Suppressor macrophage treated with lipopolysaccharide for 4 hours (primary cell): ENCODE results near the gene MXRA5.
"Not testable (repeated sequence)": the region's sequence is repeated elsewhere in the genome, so short reads cannot be mapped to it uniquely, and the experiment has no call there.

Source experiments
- DNase-seq: peaks from one replicate; pipeline ENCODE4 v3.0.0-alpha.2; 2020

MXRA5 gene

GRCh38 chrX:3320471-3321046 is 25.9 kb downstream of the MXRA5 start:
- no peak for DNase-seq

GRCh38 chrX:3317191-3317718 is 29.2 kb downstream of the MXRA5 start:
- DNase-seq, result no peak

GRCh38 chrX:3312109-3312508 is 34.3 kb downstream of the MXRA5 start:
- DNase-seq, result no peak

- DNase-seq, result no peak
These were observed 38.6 kb downstream of the MXRA5 start for GRCh38 chrX:3307881-3308280.

- DNase-seq, result no peak
These were observed 46.8 kb downstream of the MXRA5 start for GRCh38 chrX:3299636-3300035.

- DNase-seq, result no peak
These were observed 50.7 kb downstream of the MXRA5 start for GRCh38 chrX:3295731-3296130.

GRCh38 chrX:3293251-3293650 is 53.2 kb downstream of the MXRA5 start:
- no peak for DNase-seq

- no peak for DNase-seq
These were observed 55.9 kb downstream of the MXRA5 start for GRCh38 chrX:3290561-3290960.

- DNase-seq, result no peak
These were observed 60.1 kb downstream of the MXRA5 start for GRCh38 chrX:3286196-3286945.

- no peak for DNase-seq
These were observed 65.7 kb downstream of the MXRA5 start for GRCh38 chrX:3280706-3281105.

GRCh38 chrX:3273668-3274067 is 72.8 kb downstream of the MXRA5 start:
- DNase-seq, result not testable (repeated sequence)

GRCh38 chrX:3271834-3272186 is 74.6 kb downstream of the MXRA5 start:
- DNase-seq, result no peak

GRCh38 chrX:3271183-3271833 is 75.1 kb downstream of the MXRA5 start:
- no peak for DNase-seq

GRCh38 chrX:3268829-3269228 is 77.6 kb downstream of the MXRA5 start:
- no peak for DNase-seq

- peak; percentile 88 for DNase-seq
These were observed 82.7 kb downstream of the MXRA5 start for GRCh38 chrX:3263681-3264126.

- peak; percentile 78 for DNase-seq
These were observed 83.6 kb downstream of the MXRA5 start for GRCh38 chrX:3262901-3263300.
